Adipocyte (in vitro differentiated cells): ENCODE measurements around the gene BCL7A.

Experiments
- DNase-seq: peaks from one replicate; pipeline ENCODE4 v3.0.0-alpha.2; 2015; ENCODE audit warnings: low read depth
- H3K27me3 ChIP-seq: replicated peaks from 2 replicates; pipeline ENCODE4 v1.7.0; 2013; ENCODE audit warnings: mild to moderate bottlenecking, low read length, moderate library complexity; ENCODE audit not compliant: control insufficient read depth, insufficient read depth
- H3K36me3 ChIP-seq: 2 replicates; pipeline ENCODE4 v1.7.0; 2013; ENCODE audit warnings: low read length, mild to moderate bottlenecking, moderate library complexity; ENCODE audit not compliant: control insufficient read depth, insufficient read depth, severe bottlenecking
- H3K4me1 ChIP-seq: 2 replicates; pipeline ENCODE4 v1.7.0; 2013; ENCODE audit warnings: mild to moderate bottlenecking, low read length, moderate library complexity; ENCODE audit not compliant: control insufficient read depth, insufficient read depth
- H3K4me3 ChIP-seq: 2 replicates; pipeline ENCODE4 v1.7.0; 2013; ENCODE audit warnings: mild to moderate bottlenecking, low read length, moderate library complexity
- H3K9ac ChIP-seq: 2 replicates; pipeline ENCODE4 v1.7.0; 2013; ENCODE audit warnings: mild to moderate bottlenecking, low read length, moderate library complexity
- H3K9me3 ChIP-seq: 2 replicates; pipeline ENCODE4 v1.7.0; 2013; ENCODE audit warnings: mild to moderate bottlenecking, low read length, moderate library complexity; ENCODE audit not compliant: control insufficient read depth

The BCL7A gene

GRCh38 chr12:122082621-122083356, 61.1 kb downstream of the BCL7A start:
- no peaks in the 10 kb centered on the region for H3K27me3 ChIP-seq
- H3K4me3 ChIP-seq = peak overlapping the region; percentile 94
- H3K9me3 ChIP-seq = no peaks in the 10 kb centered on the region
- H3K9ac ChIP-seq = peak overlapping the region; percentile 27
- peaks cover 24% of the 10 kb centered on the region for H3K36me3 ChIP-seq
- peaks cover 57% of the 10 kb centered on the region for H3K4me1 ChIP-seq
- DNase-seq = no peak

GRCh38 chr12:122084857-122085405, 63.2 kb downstream of the BCL7A start:
- no peaks in the 10 kb centered on the region for H3K9me3 ChIP-seq
- no peak overlapping the region for H3K9ac ChIP-seq
- H3K4me3 ChIP-seq = no peak overlapping the region
- no peaks in the 10 kb centered on the region for H3K27me3 ChIP-seq
- no peak for DNase-seq
- H3K36me3 ChIP-seq = peaks cover 24% of the 10 kb centered on the region
- H3K4me1 ChIP-seq = peaks cover 52% of the 10 kb centered on the region

GRCh38 chr12:122085591-122085990, 63.9 kb downstream of the BCL7A start:
- Histone ChIP-seq H3K4me1 (peaks cover 52% of the 10 kb centered on the region), H3K9ac (no peak overlapping the region), H3K4me3 (no peak overlapping the region), H3K9me3 (no peaks in the 10 kb centered on the region), H3K27me3 (no peaks in the 10 kb centered on the region), H3K36me3 (peaks cover 24% of the 10 kb centered on the region)
- no peak for DNase-seq

- Histone ChIP-seq H3K9ac (no peak overlapping the region), H3K36me3 (peaks cover 24% of the 10 kb centered on the region), H3K4me3 (no peak overlapping the region), H3K4me1 (peaks cover 52% of the 10 kb centered on the region), H3K9me3 (no peaks in the 10 kb centered on the region), H3K27me3 (no peaks in the 10 kb centered on the region)
- DNase-seq = no peak
These were observed 64.4 kb downstream of the BCL7A start for GRCh38 chr12:122086116-122086515.

- Histone ChIP-seq H3K4me1 (peaks cover 52% of the 10 kb centered on the region), H3K9me3 (no peaks in the 10 kb centered on the region), H3K4me3 (no peak overlapping the region), H3K36me3 (peaks cover 24% of the 10 kb centered on the region), H3K27me3 (no peaks in the 10 kb centered on the region), H3K9ac (no peak overlapping the region)
- DNase-seq = no peak
These were observed 65.1 kb downstream of the BCL7A start for GRCh38 chr12:122086641-122087285.

GRCh38 chr12:122087431-122088178, 65.9 kb downstream of the BCL7A start:
- Histone ChIP-seq H3K4me3 (no peak overlapping the region), H3K27me3 (no peaks in the 10 kb centered on the region), H3K9me3 (no peaks in the 10 kb centered on the region), H3K4me1 (peaks cover 52% of the 10 kb centered on the region), H3K9ac (no peak overlapping the region), H3K36me3 (peaks cover 24% of the 10 kb centered on the region)
- no peak for DNase-seq

- Histone ChIP-seq H3K36me3 (peaks cover 24% of the 10 kb centered on the region), H3K4me3 (no peak overlapping the region), H3K9ac (no peak overlapping the region), H3K4me1 (peaks cover 48% of the 10 kb centered on the region), H3K9me3 (no peaks in the 10 kb centered on the region), H3K27me3 (no peaks in the 10 kb centered on the region)
- DNase-seq = no peak
These were observed 66.6 kb downstream of the BCL7A start for GRCh38 chr12:122088179-122088810.

GRCh38 chr12:122089077-122089476, 67.4 kb downstream of the BCL7A start:
- no peaks in the 10 kb centered on the region for H3K27me3 ChIP-seq
- DNase-seq = no peak
- no peaks in the 10 kb centered on the region for H3K9me3 ChIP-seq
- H3K36me3 ChIP-seq = peaks cover 19% of the 10 kb centered on the region
- H3K4me1 ChIP-seq = peaks cover 48% of the 10 kb centered on the region
- no peak overlapping the region for H3K9ac ChIP-seq
- no peak overlapping the region for H3K4me3 ChIP-seq

GRCh38 chr12:122090759-122091515, 69.3 kb downstream of the BCL7A start:
- no peak for DNase-seq
- H3K9ac ChIP-seq = peak overlapping the region; percentile 48
- peaks cover 2% of the 10 kb centered on the region for H3K36me3 ChIP-seq
- peaks cover 48% of the 10 kb centered on the region for H3K4me1 ChIP-seq
- H3K27me3 ChIP-seq = no peaks in the 10 kb centered on the region
- H3K9me3 ChIP-seq = no peaks in the 10 kb centered on the region
- peak overlapping the region; percentile 11 for H3K4me3 ChIP-seq

GRCh38 chr12:122093098-122093883, 71.6 kb downstream of the BCL7A start:
- Histone ChIP-seq H3K4me3 (no peak overlapping the region), H3K27me3 (no peaks in the 10 kb centered on the region), H3K36me3 (no peaks in the 10 kb centered on the region), H3K9ac (no peak overlapping the region), H3K4me1 (peaks cover 50% of the 10 kb centered on the region), H3K9me3 (no peaks in the 10 kb centered on the region)
- no peak for DNase-seq
